Subcutaneous adipose tissue (tissue), 4 donors: ENCODE data around the gene PHLPP2. TPM values are rescaled to one million over a fixed set of nuclear protein-coding genes. Genes with fewer than 3 reads are reported as not detected.

Experiments
- CTCF ChIP-seq: fragments of 450-650 bp; IDR thresholded peaks from one replicate; pipeline ENCODE4 v1.5.1; 2016; ENCODE audit warnings: low read depth, mild to moderate bottlenecking, control low read depth, antibody characterized with exemption, moderate library complexity
- total RNA-seq, 4 donors: library from RNA; depleted of rRNA; stranded (reverse); fragments of >200 nt; gene quantifications; one replicate each; pipeline ENCODE4 v1.1.0, GENCODE V29; 2016

The PHLPP2 gene
- 10 to 100 TPM in 2 of 4 donors, 1 to 10 TPM in 2; 9.0 to 12.1 (median 10.4) TPM for total RNA-seq

GRCh38 chr16:71724320-71724751 is at the start of gene PHLPP2:
Gene PHLPP2, minus strand, starts transcription at chr16:71724701. Its CDS starts 9,906 bp downstream, at chr16:71714795.
- TF ChIP-seq CTCF: no peak

DNA sequence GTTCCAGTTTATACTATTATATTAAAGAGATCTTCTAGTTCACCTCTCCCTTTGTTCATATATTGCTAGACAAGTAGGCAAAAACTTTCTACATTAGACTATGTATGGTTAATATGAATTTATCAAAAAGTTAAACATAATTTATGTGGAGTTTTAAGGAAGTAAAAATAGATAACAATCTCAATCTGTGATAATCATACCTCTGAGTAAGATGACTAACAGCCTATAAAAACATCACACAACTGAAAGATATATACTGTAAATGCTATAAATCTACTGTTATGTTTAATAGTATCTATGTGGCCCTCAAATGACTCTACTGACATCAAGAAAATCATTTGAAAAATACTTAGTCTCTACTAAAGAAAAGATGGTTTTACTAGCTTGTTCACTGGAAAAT is 47.1 kb upstream of the PHLPP2 start:
- no peak for TF ChIP-seq CTCF

DNA sequence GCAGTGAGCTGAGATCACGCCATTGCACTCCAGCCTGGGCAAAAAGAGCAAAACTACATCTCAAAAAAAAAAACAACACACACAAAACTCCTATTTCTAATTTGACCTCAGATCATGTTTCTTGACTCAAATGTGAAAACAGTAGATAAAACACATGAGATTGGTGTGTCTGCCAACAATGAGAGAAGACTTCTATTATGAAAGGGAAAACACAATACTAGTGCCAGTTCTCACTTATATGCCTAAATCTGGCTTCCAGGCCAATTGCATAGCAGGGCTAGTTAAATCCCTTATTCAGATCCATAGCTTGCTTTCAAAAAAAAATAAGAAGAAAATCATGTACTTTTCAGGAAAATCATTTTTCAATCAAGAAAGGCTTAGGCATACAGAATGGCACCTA is 44.7 kb upstream of the PHLPP2 start:
- TF ChIP-seq CTCF: no peak

GRCh38 chr16:71767060-71767900 is 42.8 kb upstream of the PHLPP2 start:
- TF ChIP-seq CTCF: no peak

DNA sequence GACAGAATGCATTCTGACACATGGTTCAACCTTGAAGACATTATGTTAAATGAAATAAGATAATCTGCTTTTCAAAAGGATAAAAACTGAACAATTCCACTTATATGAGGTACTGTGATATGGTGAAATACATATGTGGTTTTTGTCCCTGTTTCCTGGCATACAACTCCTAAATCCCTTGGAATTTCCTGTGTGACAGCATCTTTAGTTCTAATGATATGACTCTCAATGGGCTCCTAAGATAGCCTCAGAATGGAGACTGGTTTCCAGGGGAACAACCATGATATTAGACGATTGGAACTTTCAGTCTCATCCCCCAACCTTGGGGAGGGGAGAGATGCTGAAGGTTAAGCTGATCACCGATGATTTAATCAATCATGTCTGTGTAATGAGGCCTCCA is 37.7 kb upstream of the PHLPP2 start:
- TF ChIP-seq CTCF: no peak

DNA sequence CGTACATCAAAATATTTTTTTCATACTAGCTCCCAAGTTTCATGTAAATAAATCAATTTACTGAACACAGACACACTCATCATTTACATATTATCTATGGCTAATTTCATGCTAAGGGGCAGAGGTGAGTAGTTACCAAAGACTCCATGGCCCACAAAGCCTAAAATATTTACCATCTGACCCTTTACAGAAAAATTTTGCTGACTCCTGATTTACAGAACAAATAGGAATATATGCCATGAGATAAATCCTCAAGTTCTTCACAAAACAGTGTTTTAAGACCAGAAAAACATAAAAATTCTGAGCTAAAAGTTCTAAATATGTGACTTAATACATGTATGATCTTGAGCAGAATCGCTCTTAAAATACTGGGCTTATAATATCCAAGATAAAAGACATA is 36.6 kb upstream of the PHLPP2 start:
- no peak for TF ChIP-seq CTCF

DNA sequence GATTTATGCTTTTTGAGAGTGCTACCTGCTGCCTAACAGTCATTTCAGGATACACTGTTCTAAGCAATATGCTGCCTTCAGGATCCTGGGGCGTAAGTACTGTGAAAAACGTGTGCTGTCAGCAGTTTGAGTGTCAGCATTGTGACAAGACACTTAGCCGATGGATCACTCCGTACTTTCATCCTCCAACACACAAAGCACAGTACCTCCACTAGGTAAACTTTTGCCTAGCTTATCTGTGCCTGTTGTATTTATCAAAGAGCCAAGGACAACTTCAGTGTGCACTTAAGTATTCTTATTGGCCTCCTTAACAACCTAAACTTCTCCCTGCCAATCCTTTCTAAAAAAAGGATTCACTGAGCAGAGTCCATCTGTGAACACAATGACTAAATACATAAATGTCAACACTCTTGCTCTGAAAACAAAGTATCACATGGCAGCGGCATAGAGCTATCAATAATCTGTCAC is 33.8 kb upstream of the PHLPP2 start:
- TF ChIP-seq CTCF: no peak
